UCSD-AML1 (cell line): ENCODE data around the gene IL23R.

Experiments used
- DNase-seq: peaks from one replicate; lab custom pipeline; 2025; ENCODE audit not compliant: unreplicated experiment; lab: John Stamatoyannopoulos, UW

Gene IL23R

GRCh38 chr1:67294836-67295617 lies 128.8 kb downstream of the IL23R start:
- DNase-seq, result no peak

DNA sequence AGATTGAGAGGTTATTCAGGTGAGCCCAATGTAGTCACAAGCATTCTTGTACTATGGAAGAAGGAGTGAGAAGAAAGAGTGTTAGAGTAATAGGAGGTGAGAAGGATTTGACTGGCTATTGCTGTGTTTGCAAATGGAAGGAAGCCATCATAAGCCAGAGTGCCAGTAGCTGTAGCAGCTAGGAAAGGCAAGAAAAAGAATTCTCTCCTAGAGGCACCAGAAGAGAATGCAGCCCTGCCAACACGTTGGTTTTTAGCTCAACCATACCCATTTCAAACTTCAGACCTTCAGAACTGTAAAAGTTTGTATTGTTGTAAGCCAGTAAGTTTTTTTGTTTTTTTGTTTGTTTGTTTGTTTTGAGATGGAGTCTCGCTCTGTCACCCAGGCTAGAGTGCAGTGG lies 132.5 kb downstream of the IL23R start:
- DNase-seq, result no peak

DNA sequence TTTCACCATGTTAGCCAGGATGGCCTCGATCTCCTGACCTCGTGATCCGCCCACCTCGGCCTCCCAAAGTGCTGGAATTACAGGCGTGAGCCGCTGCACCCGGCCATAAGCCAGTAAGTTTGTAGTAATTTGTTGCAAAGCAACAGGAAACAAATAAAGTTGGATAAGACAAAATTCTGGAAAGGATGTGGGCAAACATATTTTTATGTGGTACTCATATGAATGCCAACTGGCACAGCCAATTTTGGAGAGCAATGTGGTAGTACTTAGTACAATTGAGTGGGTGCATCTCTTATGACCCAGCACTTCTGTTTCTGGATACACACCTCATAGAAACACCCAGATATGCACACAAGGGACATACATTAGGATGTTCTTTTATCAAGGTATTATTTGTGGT lies 133.0 kb downstream of the IL23R start:
- no peak for DNase-seq

DNA sequence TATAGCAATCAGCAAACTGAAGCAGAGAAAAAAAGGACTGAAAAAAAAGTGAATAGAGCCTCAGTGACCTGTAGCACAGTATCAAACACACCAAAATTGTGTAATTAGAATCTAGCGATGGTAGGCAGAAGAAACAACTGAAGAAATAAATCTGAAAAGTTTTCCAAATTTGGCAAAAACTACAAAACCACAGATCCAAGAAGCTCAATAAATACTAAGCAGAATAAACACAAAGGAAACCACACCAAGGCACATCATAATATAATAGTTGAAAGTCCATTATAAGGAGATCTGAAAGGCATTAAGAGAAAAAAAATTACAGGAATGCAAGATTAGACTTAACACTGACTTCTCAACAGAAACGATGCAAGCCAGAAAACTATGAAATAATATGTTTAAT lies 134.3 kb downstream of the IL23R start:
- no peak for DNase-seq

DNA sequence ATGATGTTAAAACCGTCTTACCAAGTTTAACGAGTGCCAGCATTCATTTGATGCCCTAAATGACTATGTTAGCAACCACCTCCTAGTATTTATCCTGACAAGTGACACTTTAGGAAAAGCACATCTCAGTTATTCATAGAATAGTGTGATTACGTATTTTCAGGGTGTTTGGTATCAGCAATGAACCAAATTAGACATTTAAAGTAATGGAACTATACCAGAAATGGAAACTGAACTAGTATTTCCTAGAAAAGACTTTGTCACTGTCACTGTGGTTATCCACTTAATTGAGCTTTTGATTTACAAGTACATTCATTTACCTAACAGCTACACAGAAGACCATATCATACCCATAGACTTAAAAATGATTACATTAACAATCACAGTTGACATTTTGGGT lies 137.8 kb downstream of the IL23R start:
- no peak for DNase-seq

DNA sequence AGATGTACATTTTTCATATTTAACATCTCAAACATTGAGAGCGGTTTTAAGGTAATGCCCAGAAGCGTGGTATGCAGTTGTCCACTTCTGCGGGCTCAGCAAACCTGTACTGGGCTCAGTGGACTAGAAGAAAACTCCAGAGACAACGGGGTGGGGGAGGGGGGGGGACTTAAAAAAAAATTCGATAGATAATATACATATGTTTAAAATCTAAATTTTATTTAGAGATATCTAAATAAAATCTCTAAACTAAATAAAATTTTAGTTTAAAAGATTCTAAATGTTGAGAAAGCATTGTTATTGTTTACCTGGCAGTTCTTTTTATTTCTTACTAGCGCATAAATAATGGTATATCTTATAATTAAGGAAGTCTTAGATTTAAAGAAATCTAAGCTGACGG lies 140.3 kb downstream of the IL23R start:
- DNase-seq, result no peak

- DNase-seq, result no peak
Observed at GRCh38 chr1:67307251-67308060, 141.2 kb downstream of the IL23R start, which contains the start of gene IL12RB2. Gene IL12RB2, plus strand, starts transcription at chr1:67307873. Its CDS starts 12,496 bp downstream, at chr1:67320369.

GRCh38 chr1:67308136-67308535 lies 141.9 kb downstream of the IL23R start:
- no peak for DNase-seq
